Erythroblast (primary cell): ENCODE results near the gene TREH.
"Not testable (repeated sequence)": the region's sequence is repeated elsewhere in the genome, so short reads cannot be mapped to it uniquely, and the experiment has no call there.

ENCODE experiments used
- GATA1 ChIP-seq: IDR thresholded peaks from 2 replicates; pipeline ENCODE4 v1.6.1; 2011; ENCODE audit warnings: low read depth, mild to moderate bottlenecking, control low read depth, low read length, moderate library complexity
- POLR2A ChIP-seq: IDR thresholded peaks from 2 replicates; pipeline ENCODE4 v1.6.1; 2011; ENCODE audit warnings: mild to moderate bottlenecking, low read length

DNA sequence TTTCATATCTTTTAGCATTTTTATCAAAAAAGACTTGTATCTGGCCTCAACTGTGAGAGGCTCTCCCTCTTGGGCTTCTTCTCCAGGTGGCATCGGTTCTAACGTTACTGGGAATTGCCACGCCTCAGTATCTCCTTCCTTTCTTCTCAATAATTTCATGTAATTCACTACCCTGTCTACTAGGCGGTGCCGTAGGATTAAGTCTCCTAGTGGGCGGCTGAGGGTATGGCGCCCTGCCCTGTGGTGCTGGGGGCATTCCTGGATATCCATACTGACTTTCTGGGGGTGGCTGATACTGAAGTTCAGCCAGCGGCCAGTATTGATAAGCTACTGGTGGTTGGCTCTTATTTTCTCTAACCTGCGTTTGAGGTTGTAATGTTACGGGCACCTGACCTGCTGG is 48.7 kb upstream of the TREH start:
- TF ChIP-seq POLR2A, GATA1: not testable (repeated sequence)
